GM13977 (cell line): ENCODE data around the gene PPP2R2D.

ENCODE experiments used
- DNase-seq: peaks from one replicate; pipeline ENCODE4 v3.0.0; 2012; ENCODE audit warnings: low spot score
- CTCF ChIP-seq: IDR thresholded peaks from 2 replicates; pipeline ENCODE4 v1.5.1; 2012; ENCODE audit warnings: mild to moderate bottlenecking, control low read depth; ENCODE audit not compliant: insufficient read depth; ENCODE audit errors: extremely low read depth, missing control alignments
- in situ Hi-C: fragments of 300-500 bp; cut with MboI; formaldehyde crosslinking; loops from one replicate; pipeline ENCODE4 v1.12.0; 2022; ENCODE audit warnings: low sequenced_read_pairs, low pct_unique_long_range_greater_than_20kb, mixed read lengths, inconsistent platforms; ENCODE audit not compliant: unreplicated experiment

Gene PPP2R2D

GRCh38 chr10:131855461-131856401 is 45.1 kb upstream of the PPP2R2D start:
- in situ Hi-C loops, result no loop called here
- DNase-seq, result no peak
- no peak for TF ChIP-seq CTCF

- in situ Hi-C loops, result no loop called here
- DNase-seq, result no peak
- no peak for TF ChIP-seq CTCF
Measured at GRCh38 chr10:131856441-131857094, 44.2 kb upstream of the PPP2R2D start.

- TF ChIP-seq CTCF, result no peak
- no peak for DNase-seq
- in situ Hi-C loops, result no loop called here
Measured at GRCh38 chr10:131857156-131858117, 43.4 kb upstream of the PPP2R2D start.

- no peak for DNase-seq
- no peak for TF ChIP-seq CTCF
- in situ Hi-C loops, result no loop called here
Measured at GRCh38 chr10:131858118-131858515, 42.7 kb upstream of the PPP2R2D start.

- in situ Hi-C loops, result no loop called here
- no peak for DNase-seq
Measured at GRCh38 chr10:131858583-131859340, 42.0 kb upstream of the PPP2R2D start.

More at GRCh38 chr10:131858583-131859340, 42.0 kb upstream of the PPP2R2D start:
- no peak for TF ChIP-seq CTCF
